ENCODE measurements around the gene APOA1.

GRCh38 chr11:116842909-116843308 lies 5.5 kb upstream of the APOA1 start:
- TF ChIP-seq, protein P1, sequence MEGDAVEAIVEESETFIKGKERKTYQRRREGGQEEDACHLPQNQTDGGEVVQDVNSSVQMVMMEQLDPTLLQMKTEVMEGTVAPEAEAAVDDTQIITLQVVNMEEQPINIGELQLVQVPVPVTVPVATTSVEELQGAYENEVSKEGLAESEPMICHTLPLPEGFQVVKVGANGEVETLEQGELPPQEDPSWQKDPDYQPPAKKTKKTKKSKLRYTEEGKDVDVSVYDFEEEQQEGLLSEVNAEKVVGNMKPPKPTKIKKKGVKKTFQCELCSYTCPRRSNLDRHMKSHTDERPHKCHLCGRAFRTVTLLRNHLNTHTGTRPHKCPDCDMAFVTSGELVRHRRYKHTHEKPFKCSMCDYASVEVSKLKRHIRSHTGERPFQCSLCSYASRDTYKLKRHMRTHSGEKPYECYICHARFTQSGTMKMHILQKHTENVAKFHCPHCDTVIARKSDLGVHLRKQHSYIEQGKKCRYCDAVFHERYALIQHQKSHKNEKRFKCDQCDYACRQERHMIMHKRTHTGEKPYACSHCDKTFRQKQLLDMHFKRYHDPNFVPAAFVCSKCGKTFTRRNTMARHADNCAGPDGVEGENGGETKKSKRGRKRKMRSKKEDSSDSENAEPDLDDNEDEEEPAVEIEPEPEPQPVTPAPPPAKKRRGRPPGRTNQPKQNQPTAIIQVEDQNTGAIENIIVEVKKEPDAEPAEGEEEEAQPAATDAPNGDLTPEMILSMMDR (conservative IDR thresholded peaks at IDR 0.05; ENCODE audit: low read length) = no peak
- no peak for TF ChIP-seq EZH2phosphoT487 (IDR thresholded peaks at IDR 0.05; ENCODE audit: borderline replicate concordance)

Data from Loucy (cell line).